Neural cell (in vitro differentiated cells): ENCODE measurements around the gene PCDHAC2.

ENCODE experiments used
- CTCF ChIP-seq: fragments of 450-650 bp; IDR thresholded peaks from 2 replicates; pipeline ENCODE4 v1.5.1; 2014; ENCODE audit warnings: antibody characterized with exemption, mild to moderate bottlenecking, moderate library complexity; ENCODE audit not compliant: poor library complexity, severe bottlenecking
- EP300 ChIP-seq: fragments of 450-650 bp; conservative IDR thresholded peaks from 2 replicates; pipeline ENCODE4 v1.6.1; 2014; ENCODE audit warnings: antibody characterized with exemption, mild to moderate bottlenecking, moderate library complexity; ENCODE audit not compliant: poor library complexity, severe bottlenecking
- EZH2 ChIP-seq: fragments of 200-600, 300-800 bp; shearing (Covaris generic), sonication (generic); IDR thresholded peaks from 2 replicates; pipeline ENCODE4 v1.6.1; 2014; ENCODE audit warnings: antibody characterized with exemption, low read length, borderline replicate concordance, mild to moderate bottlenecking; ENCODE audit not compliant: insufficient read depth, poor library complexity, severe bottlenecking
- MXI1 ChIP-seq: fragments of 450-650 bp; conservative IDR thresholded peaks from 2 replicates; pipeline ENCODE4 v1.6.1; 2014; ENCODE audit warnings: antibody characterized with exemption, mild to moderate bottlenecking; ENCODE audit not compliant: poor library complexity, severe bottlenecking
- POLR2AphosphoS5 ChIP-seq: IDR thresholded peaks from 2 replicates; pipeline ENCODE4 v1.6.1; 2012
- REST ChIP-seq: IDR thresholded peaks from 2 replicates; pipeline ENCODE4 v1.6.1; 2012; ENCODE audit warnings: borderline replicate concordance

- TF ChIP-seq EP300 (no peak), MXI1 (no peak), CTCF (no peak), REST (no peak), EZH2 (no peak), POLR2AphosphoS5 (no peak)
Observed at GRCh38 chr5:140951636-140952035, 14.6 kb upstream of the PCDHAC2 start.
